H9 (cell line): ENCODE measurements around the gene ORM2. TPM values are rescaled to one million over a fixed set of nuclear protein-coding genes. Genes with fewer than 3 reads are reported as not detected.

Source experiments
- DNase-seq: peaks from one replicate; pipeline ENCODE4 v3.0.0-alpha.2; 2017
- H2AFZ ChIP-seq: one replicate; pipeline ENCODE4 v1.6.1; 2013; ENCODE audit warnings: mild to moderate bottlenecking, low read length, control low read depth, moderate library complexity
- H2AK5ac ChIP-seq: 2 replicates; pipeline ENCODE4 v1.6.1; 2013; ENCODE audit warnings: low read length, control low read depth, mixed read lengths; ENCODE audit not compliant: insufficient read length
- H2BK120ac ChIP-seq: one replicate; pipeline ENCODE4 v1.6.1; 2013; ENCODE audit warnings: low read depth, mild to moderate bottlenecking, low read length, control low read depth, inconsistent platforms; ENCODE audit not compliant: poor library complexity, severe bottlenecking
- H2BK12ac ChIP-seq: 2 replicates; pipeline ENCODE4 v1.6.1; 2013; ENCODE audit warnings: low read length, control low read depth, mixed read lengths, low read depth; ENCODE audit not compliant: insufficient read length
- H2BK15ac ChIP-seq: 2 replicates; pipeline ENCODE4 v1.6.1; 2013; ENCODE audit warnings: low read depth, low read length, control low read depth
- H2BK20ac ChIP-seq: one replicate; pipeline ENCODE4 v1.6.1; 2013; ENCODE audit warnings: low read depth, mild to moderate bottlenecking, low read length, control low read depth, inconsistent platforms; ENCODE audit not compliant: poor library complexity, severe bottlenecking
- H2BK5ac ChIP-seq: 2 replicates; pipeline ENCODE4 v1.6.1; 2013; ENCODE audit warnings: low read length, control low read depth, mixed read lengths; ENCODE audit not compliant: insufficient read length
- H3K14ac ChIP-seq: 2 replicates; pipeline ENCODE4 v1.6.1; 2013; ENCODE audit warnings: low read length, control low read depth; ENCODE audit not compliant: insufficient read depth
- H3K18ac ChIP-seq: 2 replicates; pipeline ENCODE4 v1.6.1; 2013; ENCODE audit warnings: low read depth, mild to moderate bottlenecking, mixed read lengths, low read length, control low read depth; ENCODE audit not compliant: insufficient read length
- H3K23ac ChIP-seq: 2 replicates; pipeline ENCODE4 v1.6.1; 2013; ENCODE audit warnings: low read length, control low read depth, mixed read lengths, low read depth; ENCODE audit not compliant: insufficient read length
- H3K23me2 ChIP-seq: 2 replicates; pipeline ENCODE4 v1.6.1; 2013; ENCODE audit warnings: low read depth, mild to moderate bottlenecking, mixed read lengths, low read length, control low read depth; ENCODE audit not compliant: insufficient read length, poor library complexity, severe bottlenecking
- H3K27ac ChIP-seq: 2 replicates; pipeline ENCODE4 v1.5.1; 2013; ENCODE audit warnings: low read length, control low read depth, mixed read lengths, low read depth; ENCODE audit not compliant: insufficient read length
- H3K27me3 ChIP-seq: 2 replicates; pipeline ENCODE4 v1.6.1; 2013; ENCODE audit warnings: low read length, control low read depth, inconsistent platforms; ENCODE audit not compliant: insufficient read depth
- H3K4ac ChIP-seq: 2 replicates; pipeline ENCODE4 v1.6.1; 2013; ENCODE audit warnings: low read depth, mild to moderate bottlenecking, control low read depth, inconsistent platforms, low read length, moderate library complexity
- H3K4me1 ChIP-seq: 2 replicates; pipeline ENCODE4 v1.6.1; 2013; ENCODE audit warnings: low read length, control low read depth, inconsistent platforms; ENCODE audit not compliant: insufficient read depth
- H3K4me2 ChIP-seq: 2 replicates; pipeline ENCODE4 v1.6.1; 2013; ENCODE audit warnings: low read length, control low read depth, mixed read lengths; ENCODE audit not compliant: insufficient read length, insufficient read depth
- H3K56ac ChIP-seq: 2 replicates; pipeline ENCODE4 v1.6.1; 2013; ENCODE audit warnings: low read depth, mild to moderate bottlenecking, mixed read lengths, low read length, control low read depth; ENCODE audit not compliant: insufficient read length
- H3K79me1 ChIP-seq: 2 replicates; pipeline ENCODE4 v1.6.1; 2013; ENCODE audit warnings: low read depth, mild to moderate bottlenecking, moderate library complexity, low read length, control low read depth, inconsistent platforms; ENCODE audit not compliant: insufficient read depth, poor library complexity, severe bottlenecking
- H3K79me2 ChIP-seq: 2 replicates; pipeline ENCODE4 v1.6.1; 2013; ENCODE audit warnings: low read length, control low read depth, inconsistent platforms; ENCODE audit not compliant: insufficient read depth
- H3K9ac ChIP-seq: 2 replicates; pipeline ENCODE4 v1.6.1; 2013; ENCODE audit warnings: low read length, control low read depth, mixed read lengths; ENCODE audit not compliant: insufficient read length; ENCODE audit errors: extremely low read depth
- H3K9me3 ChIP-seq: one replicate; pipeline ENCODE4 v1.6.1; 2013; ENCODE audit warnings: low read depth, low read length, inconsistent platforms; ENCODE audit not compliant: control insufficient read depth
- H3T11ph ChIP-seq: one replicate; pipeline ENCODE4 v1.6.1; 2013; ENCODE audit warnings: mild to moderate bottlenecking, low read length, control low read depth, inconsistent platforms
- H4K20me1 ChIP-seq: one replicate; pipeline ENCODE4 v1.6.1; 2013; ENCODE audit not compliant: control insufficient read depth, insufficient read length, insufficient read depth
- H4K5ac ChIP-seq: 2 replicates; pipeline ENCODE4 v1.6.1; 2013; ENCODE audit warnings: low read depth, mild to moderate bottlenecking, mixed read lengths, low read length, control low read depth; ENCODE audit not compliant: insufficient read length
- H4K8ac ChIP-seq: replicated peaks from 2 replicates; pipeline ENCODE4 v1.6.1; 2013; ENCODE audit warnings: low read length, control low read depth, mixed read lengths, low read depth; ENCODE audit not compliant: insufficient read length
- H4K91ac ChIP-seq: 2 replicates; pipeline ENCODE4 v1.6.1; 2013; ENCODE audit warnings: low read depth, mild to moderate bottlenecking, moderate library complexity, mixed read lengths, low read length, control low read depth; ENCODE audit not compliant: insufficient read length
- H3K27ac Mint-ChIP-seq, 3 experiments: 2 replicates in 2 of 3; 3 replicates in 1 of 3; pipeline ENCODE4 v1.8.0; 2020 to 2021; ENCODE audit warnings: mixed read lengths in 3 of 3, mild to moderate bottlenecking in 1 of 3, moderate library complexity in 1 of 3
- H3K27me3 Mint-ChIP-seq: 2 replicates; pipeline ENCODE4 v1.8.0; 2021; ENCODE audit warnings: low read depth, mild to moderate bottlenecking, moderate library complexity, mixed read lengths
- H3K36me3 Mint-ChIP-seq, 3 experiments: 2 replicates in 2 of 3; 3 replicates in 1 of 3; pipeline ENCODE4 v1.8.0; 2020 to 2021; ENCODE audit warnings: low read depth in 3 of 3, mixed read lengths in 3 of 3; ENCODE audit not compliant: insufficient read depth in 1 of 3
- H3K4me1 Mint-ChIP-seq, 2 experiments: 2 replicates each; pipeline ENCODE4 v1.8.0; 2020; ENCODE audit warnings: mixed read lengths in 2 of 2
- H3K4me3 Mint-ChIP-seq, 2 experiments: 2 replicates in 1 of 2; 3 replicates in 1 of 2; pipeline ENCODE4 v1.8.0; 2020 to 2021; ENCODE audit warnings: mild to moderate bottlenecking in 2 of 2, mixed read lengths in 2 of 2, moderate library complexity in 1 of 2
- H3K9me3 Mint-ChIP-seq, 2 experiments: 2 replicates in 1 of 2; 3 replicates in 1 of 2; pipeline ENCODE4 v1.8.0; 2020; ENCODE audit warnings: mild to moderate bottlenecking in 2 of 2, mixed read lengths in 2 of 2, moderate library complexity in 1 of 2
- WGBS: extraction: QIAGEN DNeasy Blood & Tissue Kit; methylation state at CpG from one replicate; pipeline ENCODE4 v1.1.7; 2013; ENCODE audit warnings: missing lambda C conversion rate, low lambda C conversion rate, mixed read lengths; ENCODE audit not compliant: insufficient read length; ENCODE audit errors: extremely low coverage; 5-methylcytosine and 5-hydroxymethylcytosine counted together
- total RNA-seq: library from RNA; stranded (reverse); gene quantifications from 2 replicates; pipeline ENCODE4 v1.2.1, GENCODE V29; 2021
- TF ChIP-seq, protein P1 (sequence below): fragments of 200-600 bp; sonication (generic); conservative IDR thresholded peaks from 3 replicates; pipeline ENCODE4 v1.8.0; 2021; ENCODE audit warnings: antibody characterized with exemption, mild to moderate bottlenecking

ORM2 gene
- total RNA-seq, 1 experiment from 2014 or later = 1.2 TPM

DNA sequence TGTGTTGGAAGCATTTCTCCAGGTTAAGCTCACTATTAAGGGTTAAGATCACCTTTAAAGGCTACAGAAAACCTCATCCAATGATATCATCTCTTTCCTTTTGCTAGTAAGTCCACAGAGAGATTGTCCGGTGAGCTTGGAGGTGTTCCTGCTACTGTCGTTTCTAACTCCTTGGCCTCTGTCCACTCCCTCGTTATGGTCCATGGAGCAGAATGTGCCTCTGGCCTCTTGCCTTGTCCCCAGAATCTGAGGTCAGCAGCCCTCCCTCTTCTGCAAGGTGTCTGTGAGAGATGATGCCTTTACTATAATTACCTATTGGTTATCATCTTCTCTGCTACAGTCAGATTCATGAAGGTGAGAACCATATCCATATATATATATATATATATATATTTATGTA is 15.0 kb downstream of the ORM2 start:
- Mint-ChIP-seq H3K9me3 (no peaks in the 10 kb centered on the region), H3K36me3 (peaks cover 40 to 81% (median 72%) of the 10 kb centered on the region in 3 experiments), H3K27ac (no peak overlapping the region), H3K4me3 (no peak overlapping the region), H3K27me3 (no peaks in the 10 kb centered on the region; the same call in 1 of the 2 replicates), H3K4me1 (peaks cover 12 to 18% of the 10 kb centered on the region in 2 experiments)
- H3K14ac ChIP-seq = no peak overlapping the region
- no peak overlapping the region for H2AK5ac ChIP-seq
- H2AFZ ChIP-seq = no peak overlapping the region
- H3K4me2 ChIP-seq = no peak overlapping the region
- H3K18ac ChIP-seq = no peak overlapping the region
- no peaks in the 10 kb centered on the region for H3K9me3 ChIP-seq
- H2BK120ac ChIP-seq = no peak overlapping the region
- H3K27me3 ChIP-seq = no peaks in the 10 kb centered on the region
- no peak overlapping the region for H2BK12ac ChIP-seq
- peaks cover 3% of the 10 kb centered on the region for H3K4me1 ChIP-seq
- no peaks in the 10 kb centered on the region for H3K79me1 ChIP-seq
- H3K4ac ChIP-seq = no peak overlapping the region
- no peak overlapping the region for H3K56ac ChIP-seq
- DNase-seq = no peak
- no peak overlapping the region for H2BK20ac ChIP-seq
- no peaks in the 10 kb centered on the region for H4K20me1 ChIP-seq
- H4K8ac ChIP-seq = no peak overlapping the region
- H2BK5ac ChIP-seq = no peak overlapping the region
- TF ChIP-seq, protein P1, sequence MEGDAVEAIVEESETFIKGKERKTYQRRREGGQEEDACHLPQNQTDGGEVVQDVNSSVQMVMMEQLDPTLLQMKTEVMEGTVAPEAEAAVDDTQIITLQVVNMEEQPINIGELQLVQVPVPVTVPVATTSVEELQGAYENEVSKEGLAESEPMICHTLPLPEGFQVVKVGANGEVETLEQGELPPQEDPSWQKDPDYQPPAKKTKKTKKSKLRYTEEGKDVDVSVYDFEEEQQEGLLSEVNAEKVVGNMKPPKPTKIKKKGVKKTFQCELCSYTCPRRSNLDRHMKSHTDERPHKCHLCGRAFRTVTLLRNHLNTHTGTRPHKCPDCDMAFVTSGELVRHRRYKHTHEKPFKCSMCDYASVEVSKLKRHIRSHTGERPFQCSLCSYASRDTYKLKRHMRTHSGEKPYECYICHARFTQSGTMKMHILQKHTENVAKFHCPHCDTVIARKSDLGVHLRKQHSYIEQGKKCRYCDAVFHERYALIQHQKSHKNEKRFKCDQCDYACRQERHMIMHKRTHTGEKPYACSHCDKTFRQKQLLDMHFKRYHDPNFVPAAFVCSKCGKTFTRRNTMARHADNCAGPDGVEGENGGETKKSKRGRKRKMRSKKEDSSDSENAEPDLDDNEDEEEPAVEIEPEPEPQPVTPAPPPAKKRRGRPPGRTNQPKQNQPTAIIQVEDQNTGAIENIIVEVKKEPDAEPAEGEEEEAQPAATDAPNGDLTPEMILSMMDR = no peak
- H3K23me2 ChIP-seq = no peaks in the 10 kb centered on the region
- H4K91ac ChIP-seq = no peak overlapping the region
- no peak overlapping the region for H3T11ph ChIP-seq
- no CpG with 5 or more reads among the region's 3 CpGs for WGBS
- H2BK15ac ChIP-seq = no peak overlapping the region
- no peak overlapping the region for H3K27ac ChIP-seq
- no peak overlapping the region for H4K5ac ChIP-seq
- no peaks in the 10 kb centered on the region for H3K79me2 ChIP-seq
- no peak overlapping the region for H3K9ac ChIP-seq
- H3K23ac ChIP-seq = no peak overlapping the region
